SK-N-SH (cell line): ENCODE data around the gene TP53TG5.

Source experiments
- EZH2phosphoT487 ChIP-seq: fragments of 200-600 bp; sonication (generic); IDR thresholded peaks from 2 replicates; pipeline ENCODE4 v1.6.1; 2017; ENCODE audit warnings: low read depth, mixed run types, mild to moderate bottlenecking, antibody characterized with exemption, moderate library complexity, borderline replicate concordance
- POLR2AphosphoS5 ChIP-seq: IDR thresholded peaks from 2 replicates; pipeline ENCODE4 v1.6.1; 2012; ENCODE audit warnings: low read depth, low read length
- TAF1 ChIP-seq: IDR thresholded peaks from 2 replicates; pipeline ENCODE4 v1.6.1; 2012; ENCODE audit warnings: low read depth, mild to moderate bottlenecking, low read length, moderate library complexity, borderline replicate concordance
- TF ChIP-seq, protein P1 (sequence below): fragments of 200-600 bp; sonication (generic); IDR thresholded peaks from 2 replicates; pipeline ENCODE4 v1.6.1; 2017; ENCODE audit warnings: antibody characterized with exemption, mild to moderate bottlenecking, moderate library complexity

DNA sequence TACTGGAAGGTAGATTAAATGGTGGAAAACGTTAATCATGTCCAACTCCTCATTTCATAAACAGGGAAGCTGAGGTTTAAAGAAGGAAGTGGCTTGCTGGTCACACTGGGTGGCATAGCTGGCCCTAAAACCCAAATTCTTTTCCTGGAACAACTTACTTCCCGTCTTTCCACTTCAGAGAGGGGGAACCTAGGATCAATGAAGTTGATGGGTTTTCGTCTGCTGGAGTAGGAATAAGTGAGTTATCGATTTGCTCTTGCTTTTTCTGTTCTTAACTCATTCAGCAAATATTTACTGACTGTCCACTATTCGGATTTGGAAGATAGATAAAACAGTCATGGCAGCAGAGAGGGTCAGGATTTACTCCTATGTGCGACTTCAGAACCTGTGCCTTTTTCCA is 16.3 kb downstream of the TP53TG5 start:
- TF ChIP-seq, protein P1, sequence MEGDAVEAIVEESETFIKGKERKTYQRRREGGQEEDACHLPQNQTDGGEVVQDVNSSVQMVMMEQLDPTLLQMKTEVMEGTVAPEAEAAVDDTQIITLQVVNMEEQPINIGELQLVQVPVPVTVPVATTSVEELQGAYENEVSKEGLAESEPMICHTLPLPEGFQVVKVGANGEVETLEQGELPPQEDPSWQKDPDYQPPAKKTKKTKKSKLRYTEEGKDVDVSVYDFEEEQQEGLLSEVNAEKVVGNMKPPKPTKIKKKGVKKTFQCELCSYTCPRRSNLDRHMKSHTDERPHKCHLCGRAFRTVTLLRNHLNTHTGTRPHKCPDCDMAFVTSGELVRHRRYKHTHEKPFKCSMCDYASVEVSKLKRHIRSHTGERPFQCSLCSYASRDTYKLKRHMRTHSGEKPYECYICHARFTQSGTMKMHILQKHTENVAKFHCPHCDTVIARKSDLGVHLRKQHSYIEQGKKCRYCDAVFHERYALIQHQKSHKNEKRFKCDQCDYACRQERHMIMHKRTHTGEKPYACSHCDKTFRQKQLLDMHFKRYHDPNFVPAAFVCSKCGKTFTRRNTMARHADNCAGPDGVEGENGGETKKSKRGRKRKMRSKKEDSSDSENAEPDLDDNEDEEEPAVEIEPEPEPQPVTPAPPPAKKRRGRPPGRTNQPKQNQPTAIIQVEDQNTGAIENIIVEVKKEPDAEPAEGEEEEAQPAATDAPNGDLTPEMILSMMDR, result no peak
- no peak for TF ChIP-seq POLR2AphosphoS5
- TF ChIP-seq TAF1, result no peak
- TF ChIP-seq EZH2phosphoT487, result no peak
